KBM-7 (cell line): ENCODE measurements around the gene MOBP.
A peak's percentile ranks its signal among the peaks of the same experiment; 100 is the strongest.

Experiments
- DNase-seq: peaks from one replicate; pipeline ENCODE4 v3.0.0-alpha.2; 2015
- in situ Hi-C: fragments of 300-500 bp; cut with MboI; formaldehyde crosslinking; loops from 2 replicates; pipeline ENCODE4 v1.14.3; 2020; ENCODE audit warnings: low sequenced_read_pairs, low pct_unique_long_range_greater_than_20kb, mixed read lengths

The MOBP gene

GRCh38 chr3:39529577-39529976 is 62.1 kb downstream of the MOBP start:
- no peak for DNase-seq
- in situ Hi-C loops: no loop called here

- in situ Hi-C loops: no loop called here
- DNase-seq: no peak
Observed at GRCh38 chr3:39531066-39531465, 63.6 kb downstream of the MOBP start.

GRCh38 chr3:39531665-39532064 is 64.2 kb downstream of the MOBP start:
- in situ Hi-C loops: no loop called here
- no peak for DNase-seq

- in situ Hi-C loops: no loop called here
- DNase-seq: no peak
Observed at GRCh38 chr3:39532777-39533176, 65.3 kb downstream of the MOBP start.

GRCh38 chr3:39533226-39533625 is 65.7 kb downstream of the MOBP start:
- in situ Hi-C loops: no loop called here
- DNase-seq: no peak

- in situ Hi-C loops: no loop called here
- DNase-seq: no peak
Observed at GRCh38 chr3:39540162-39540921, 72.9 kb downstream of the MOBP start.

- no peak for DNase-seq
- in situ Hi-C loops: no loop called here
Observed at GRCh38 chr3:39541442-39541841, 74.0 kb downstream of the MOBP start.

GRCh38 chr3:39541917-39542329 is 74.4 kb downstream of the MOBP start:
- peak; percentile 3 for DNase-seq
- in situ Hi-C loops: no loop called here

- in situ Hi-C loops: no loop called here
- DNase-seq: no peak
Observed at GRCh38 chr3:39542588-39542988, 75.1 kb downstream of the MOBP start.

- in situ Hi-C loops: no loop called here
Observed at GRCh38 chr3:39548282-39548681, 80.8 kb downstream of the MOBP start.

GRCh38 chr3:39550354-39551051 is 83.0 kb downstream of the MOBP start:
- in situ Hi-C loops: no loop called here
- no peak for DNase-seq

More at GRCh38 chr3:39548282-39548681, 80.8 kb downstream of the MOBP start:
- no peak for DNase-seq
